KOPT-K1 (cell line): ENCODE data around the gene ITGB3.

ENCODE experiments used
- H3K27ac ChIP-seq: fragments of 200-600 bp; sonication (generic); 2 replicates; pipeline ENCODE4 v1.5.1; 2016; ENCODE audit warnings: antibody characterized with exemption, mild to moderate bottlenecking, low read depth, low read length; ENCODE audit not compliant: poor library complexity, severe bottlenecking
- H3K36me3 ChIP-seq: fragments of 200-600 bp; sonication (generic); 2 replicates; pipeline ENCODE4 v1.5.1; 2017; ENCODE audit warnings: antibody characterized with exemption, mild to moderate bottlenecking, low read length, moderate library complexity; ENCODE audit not compliant: insufficient read depth
- H3K9me3 ChIP-seq: fragments of 200-600 bp; sonication (generic); 2 replicates; pipeline ENCODE4 v1.5.1; 2017; ENCODE audit warnings: antibody characterized with exemption, low read length, mild to moderate bottlenecking; ENCODE audit not compliant: insufficient read depth, poor library complexity, severe bottlenecking

ITGB3 gene

GRCh38 chr17:47288531-47289116 lies 35.0 kb downstream of the ITGB3 start:
- Histone ChIP-seq H3K9me3 (no peaks in the 10 kb centered on the region), H3K27ac (no peak overlapping the region), H3K36me3 (no peaks in the 10 kb centered on the region)

GRCh38 chr17:47289302-47289701 lies 35.7 kb downstream of the ITGB3 start:
- H3K27ac ChIP-seq = no peak overlapping the region
- no peaks in the 10 kb centered on the region for H3K36me3 ChIP-seq
- no peaks in the 10 kb centered on the region for H3K9me3 ChIP-seq

- Histone ChIP-seq H3K9me3 (no peaks in the 10 kb centered on the region), H3K27ac (no peak overlapping the region), H3K36me3 (no peaks in the 10 kb centered on the region)
Measured at GRCh38 chr17:47290870-47291241, 37.2 kb downstream of the ITGB3 start.

- Histone ChIP-seq H3K27ac (no peak overlapping the region), H3K9me3 (no peaks in the 10 kb centered on the region), H3K36me3 (no peaks in the 10 kb centered on the region)
Measured at GRCh38 chr17:47291242-47291873, 37.7 kb downstream of the ITGB3 start.

GRCh38 chr17:47292206-47292605 lies 38.6 kb downstream of the ITGB3 start:
- Histone ChIP-seq H3K27ac (no peak overlapping the region), H3K36me3 (no peaks in the 10 kb centered on the region), H3K9me3 (no peaks in the 10 kb centered on the region)

- no peak overlapping the region for H3K27ac ChIP-seq
- no peaks in the 10 kb centered on the region for H3K9me3 ChIP-seq
- H3K36me3 ChIP-seq = no peaks in the 10 kb centered on the region
Measured at GRCh38 chr17:47295037-47295873, 41.6 kb downstream of the ITGB3 start.

- Histone ChIP-seq H3K36me3 (no peaks in the 10 kb centered on the region), H3K27ac (no peak overlapping the region), H3K9me3 (no peaks in the 10 kb centered on the region)
Measured at GRCh38 chr17:47295874-47296255, 42.2 kb downstream of the ITGB3 start.

GRCh38 chr17:47297661-47298400 lies 44.2 kb downstream of the ITGB3 start:
- Histone ChIP-seq H3K9me3 (no peaks in the 10 kb centered on the region), H3K36me3 (no peaks in the 10 kb centered on the region), H3K27ac (no peak overlapping the region)

- Histone ChIP-seq H3K36me3 (no peaks in the 10 kb centered on the region), H3K27ac (no peak overlapping the region), H3K9me3 (no peaks in the 10 kb centered on the region)
Measured at GRCh38 chr17:47298712-47299111, 45.1 kb downstream of the ITGB3 start.

- H3K9me3 ChIP-seq = no peaks in the 10 kb centered on the region
- H3K36me3 ChIP-seq = no peaks in the 10 kb centered on the region
- no peak overlapping the region for H3K27ac ChIP-seq
Measured at GRCh38 chr17:47299239-47299910, 45.7 kb downstream of the ITGB3 start.

GRCh38 chr17:47300718-47301117 lies 47.1 kb downstream of the ITGB3 start:
- Histone ChIP-seq H3K27ac (no peak overlapping the region), H3K36me3 (no peaks in the 10 kb centered on the region)

GRCh38 chr17:47301161-47301560 lies 47.5 kb downstream of the ITGB3 start:
- no peak overlapping the region for H3K27ac ChIP-seq
- H3K9me3 ChIP-seq = no peaks in the 10 kb centered on the region

More at GRCh38 chr17:47300718-47301117, 47.1 kb downstream of the ITGB3 start:
- H3K9me3 ChIP-seq = no peaks in the 10 kb centered on the region

GRCh38 chr17:47301831-47302230 lies 48.2 kb downstream of the ITGB3 start:
- no peak overlapping the region for H3K27ac ChIP-seq
- H3K9me3 ChIP-seq = no peaks in the 10 kb centered on the region
- no peaks in the 10 kb centered on the region for H3K36me3 ChIP-seq

More at GRCh38 chr17:47301161-47301560, 47.5 kb downstream of the ITGB3 start:
- H3K36me3 ChIP-seq = no peaks in the 10 kb centered on the region

- no peak overlapping the region for H3K27ac ChIP-seq
- H3K36me3 ChIP-seq = no peaks in the 10 kb centered on the region
- H3K9me3 ChIP-seq = no peaks in the 10 kb centered on the region
Measured at GRCh38 chr17:47304186-47304585, 50.6 kb downstream of the ITGB3 start.
